Retinal pigment epithelial cell (primary cell): ENCODE measurements around the gene TRAPPC4.
"Not testable (repeated sequence)": the region's sequence is repeated elsewhere in the genome, so short reads cannot be mapped to it uniquely, and the experiment has no call there.

Experiments used
- DNase-seq: peaks from one replicate; pipeline ENCODE4 v3.0.0-alpha.2; 2010; ENCODE audit warnings: low read depth
- H3K4me3 ChIP-seq: 2 replicates; pipeline ENCODE4 v1.5.1; 2011; ENCODE audit warnings: mild to moderate bottlenecking, low read length, control low read depth, moderate library complexity
- CTCF ChIP-seq: conservative IDR thresholded peaks from 2 replicates; pipeline ENCODE4 v1.5.1; 2011; ENCODE audit warnings: low read depth, low read length, control low read depth, inconsistent platforms

Gene TRAPPC4

DNA sequence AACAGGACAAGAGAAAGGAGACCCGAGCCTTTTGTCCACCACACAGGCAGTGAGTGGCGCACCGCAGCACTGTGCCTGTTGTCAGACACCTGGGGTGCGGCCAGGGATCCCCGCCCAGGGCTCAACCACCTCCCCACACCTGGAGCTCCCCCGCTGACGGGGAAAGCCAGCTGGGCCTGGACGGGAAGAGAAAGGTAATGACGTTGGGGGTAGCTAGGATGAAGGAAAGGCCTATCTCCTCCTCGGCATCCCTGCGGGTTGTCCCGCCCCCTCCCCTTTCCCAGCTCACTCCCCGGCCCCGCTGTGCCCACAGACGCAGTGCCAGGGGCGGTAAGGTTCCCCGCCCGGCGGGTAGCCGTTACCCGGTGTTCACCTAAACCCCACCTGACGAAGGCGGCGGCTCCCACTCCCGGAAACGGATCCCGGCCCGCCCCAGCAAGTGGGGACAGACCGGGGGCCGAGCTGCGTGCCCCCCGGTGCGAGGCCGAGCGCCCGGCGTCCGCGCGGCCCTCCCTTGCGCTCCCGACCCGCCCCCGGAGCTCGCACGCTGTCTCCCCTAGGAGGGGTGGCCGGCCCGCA is 37.9 kb downstream of the TRAPPC4 start:
- no peak for DNase-seq
- no peak for TF ChIP-seq CTCF
- peak overlapping the region; percentile 82 for H3K4me3 ChIP-seq

- DNase-seq: peak; percentile 87
- peak; percentile 32 for TF ChIP-seq CTCF
- peak within 1 kb of the TSS; percentile 84 for H3K4me3 ChIP-seq
These were observed 38.6 kb downstream of the TRAPPC4 start, which contains the start of gene HYOU1 for GRCh38 chr11:119057000-119057769. HYOU1 (minus strand) TSS chr11:119057205; CDS start chr11:119056160, 1,045 bp downstream.

GRCh38 chr11:119059128-119059527 is 40.6 kb downstream of the TRAPPC4 start:
- H3K4me3 ChIP-seq, DNase-seq: not testable (repeated sequence)

DNA sequence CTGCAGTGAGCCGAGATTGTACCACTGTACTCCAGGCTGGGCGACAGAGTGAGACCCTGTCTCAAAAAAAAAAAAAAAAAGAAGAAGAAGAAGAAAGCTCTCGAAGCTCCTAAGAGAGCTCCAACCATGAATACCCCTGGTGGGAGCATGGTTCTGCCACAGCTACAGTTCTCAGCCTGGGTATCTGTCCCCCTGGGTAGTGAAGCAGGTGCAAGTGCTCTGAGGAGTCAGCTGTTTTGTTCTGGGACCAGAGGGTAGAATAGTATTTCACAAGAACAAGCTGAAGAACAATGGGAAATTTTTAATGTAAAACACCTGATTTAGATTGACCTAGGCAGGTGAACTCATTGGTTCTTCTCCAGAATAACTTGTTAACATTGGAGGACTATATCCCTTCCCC is 42.7 kb downstream of the TRAPPC4 start:
- no peak overlapping the region for H3K4me3 ChIP-seq
- TF ChIP-seq CTCF: no peak
- DNase-seq: no peak

GRCh38 chr11:119062779-119063178 is 44.2 kb downstream of the TRAPPC4 start:
- H3K4me3 ChIP-seq: no peak overlapping the region
- no peak for TF ChIP-seq CTCF
- no peak for DNase-seq

GRCh38 chr11:119065369-119065768 is 46.8 kb downstream of the TRAPPC4 start:
- DNase-seq: no peak
- TF ChIP-seq CTCF: peak; percentile 49
- H3K4me3 ChIP-seq: no peak overlapping the region

- DNase-seq: peak; percentile 81
- no peak for TF ChIP-seq CTCF
These were observed 49.0 kb downstream of the TRAPPC4 start, which contains the start of gene VPS11 for GRCh38 chr11:119067371-119068222. VPS11 (plus strand) TSS chr11:119067818; CDS start chr11:119067824, 6 bp downstream.

More at GRCh38 chr11:119067371-119068222, 49.0 kb downstream of the TRAPPC4 start, which contains the start of gene VPS11:
- peak within 1 kb of the TSS; percentile 99 for H3K4me3 ChIP-seq
